Upper lobe of left lung (tissue), 4 donors: ENCODE results near the gene KATNAL1.

Experiments
- EP300 ChIP-seq, 4 donors: sonication (generic); formaldehyde crosslinking; IDR thresholded peaks; one replicate each; pipeline ENCODE4 v1.5.1; 2017; ENCODE audit warnings: antibody characterized with exemption in 4 of 4, control low read depth in 2 of 4
- POLR2A ChIP-seq, 4 donors: fragments of 450-650 bp; IDR thresholded peaks; one replicate each; pipeline ENCODE4 v1.5.1; 2016 to 2017; ENCODE audit warnings: antibody characterized with exemption in 4 of 4, mild to moderate bottlenecking in 2 of 4
- POLR2AphosphoS5 ChIP-seq, 2 donors: sonication (generic); formaldehyde crosslinking; IDR thresholded peaks; one replicate each; pipeline ENCODE4 v1.5.1; 2017; ENCODE audit warnings: antibody characterized with exemption in 2 of 2
- TF ChIP-seq, protein P1 (sequence below), 6 experiments: fragments of 450-650 bp in 4 of 6; fragments of 200-600 bp in 2 of 6; sonication (generic) in 2 of 6; IDR thresholded peaks; one replicate each; pipeline ENCODE4 v1.5.1; 2016 to 2019; ENCODE audit warnings: antibody characterized with exemption in 6 of 6

DNA sequence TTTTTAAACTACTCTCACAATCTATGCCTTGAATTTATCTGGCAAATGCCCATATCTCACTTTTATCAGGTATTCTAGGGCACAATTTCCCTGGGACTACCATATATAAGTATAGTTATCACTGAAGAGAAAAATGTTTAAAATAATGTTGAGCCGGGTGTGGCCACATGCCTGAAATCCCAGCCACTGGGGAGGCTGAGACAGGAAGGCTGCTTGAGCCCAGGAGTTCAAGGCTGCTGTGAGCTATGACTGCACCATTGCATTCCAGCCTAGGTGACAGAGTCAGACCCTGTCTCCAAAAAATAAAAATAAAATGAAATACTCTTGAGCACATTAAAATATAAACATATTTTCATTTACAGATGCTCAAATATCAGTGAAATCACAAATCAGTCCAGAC lies 4.1 kb downstream of the KATNAL1 start:
- no peak for TF ChIP-seq POLR2A (IDR thresholded peaks at IDR 0.05)
- TF ChIP-seq, protein P1, sequence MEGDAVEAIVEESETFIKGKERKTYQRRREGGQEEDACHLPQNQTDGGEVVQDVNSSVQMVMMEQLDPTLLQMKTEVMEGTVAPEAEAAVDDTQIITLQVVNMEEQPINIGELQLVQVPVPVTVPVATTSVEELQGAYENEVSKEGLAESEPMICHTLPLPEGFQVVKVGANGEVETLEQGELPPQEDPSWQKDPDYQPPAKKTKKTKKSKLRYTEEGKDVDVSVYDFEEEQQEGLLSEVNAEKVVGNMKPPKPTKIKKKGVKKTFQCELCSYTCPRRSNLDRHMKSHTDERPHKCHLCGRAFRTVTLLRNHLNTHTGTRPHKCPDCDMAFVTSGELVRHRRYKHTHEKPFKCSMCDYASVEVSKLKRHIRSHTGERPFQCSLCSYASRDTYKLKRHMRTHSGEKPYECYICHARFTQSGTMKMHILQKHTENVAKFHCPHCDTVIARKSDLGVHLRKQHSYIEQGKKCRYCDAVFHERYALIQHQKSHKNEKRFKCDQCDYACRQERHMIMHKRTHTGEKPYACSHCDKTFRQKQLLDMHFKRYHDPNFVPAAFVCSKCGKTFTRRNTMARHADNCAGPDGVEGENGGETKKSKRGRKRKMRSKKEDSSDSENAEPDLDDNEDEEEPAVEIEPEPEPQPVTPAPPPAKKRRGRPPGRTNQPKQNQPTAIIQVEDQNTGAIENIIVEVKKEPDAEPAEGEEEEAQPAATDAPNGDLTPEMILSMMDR (IDR thresholded peaks at IDR 0.05), result no peak
- TF ChIP-seq POLR2AphosphoS5 (IDR thresholded peaks at IDR 0.05), result no peak
- TF ChIP-seq EP300 (IDR thresholded peaks at IDR 0.05), result no peak
